ENCODE measurements around the gene EEF2.

EEF2 gene

GRCh38 chr19:4031420-4031819 is 46.2 kb upstream of the EEF2 start:
- no peak for TF ChIP-seq CTCF (IDR thresholded peaks at IDR 0.05)
- Histone ChIP-seq H3K27ac (no peak overlapping the region), H3K4me2 (ENCODE audit: low read length) (no peak overlapping the region), H3K9me3 (ENCODE audit: control insufficient read depth, low read length) (no peaks in the 10 kb centered on the region), H3K27me3 (ENCODE audit: control insufficient read depth, insufficient read depth, low read length) (no peaks in the 10 kb centered on the region), H3K9ac (no peak overlapping the region), H3K4me1 (no peaks in the 10 kb centered on the region), H2AFZ (no peak overlapping the region), H3K36me3 (ENCODE audit: control insufficient read depth, insufficient read depth, low read length) (no peaks in the 10 kb centered on the region), H3K79me2 (peaks cover under 1% of the 10 kb centered on the region), H3K4me3 (ENCODE audit: low read depth, low read length) (no peak overlapping the region)

GRCh38 chr19:4030981-4031380 is 45.7 kb upstream of the EEF2 start:
- H3K9me3 ChIP-seq (ENCODE audit: control insufficient read depth, low read length): no peaks in the 10 kb centered on the region
- no peaks in the 10 kb centered on the region for H3K27me3 ChIP-seq (ENCODE audit: control insufficient read depth, insufficient read depth, low read length)
- no peaks in the 10 kb centered on the region for H3K79me2 ChIP-seq
- no peak overlapping the region for H3K27ac ChIP-seq
- H3K4me2 ChIP-seq (ENCODE audit: low read length): no peak overlapping the region
- no peaks in the 10 kb centered on the region for H3K4me1 ChIP-seq
- TF ChIP-seq CTCF (IDR thresholded peaks at IDR 0.05): no peak
- no peak overlapping the region for H3K9ac ChIP-seq
- no peaks in the 10 kb centered on the region for H3K36me3 ChIP-seq (ENCODE audit: control insufficient read depth, insufficient read depth, low read length)
- no peak overlapping the region for H2AFZ ChIP-seq
- H3K4me3 ChIP-seq (ENCODE audit: low read depth, low read length): no peak overlapping the region

GRCh38 chr19:4030552-4030951 is 45.3 kb upstream of the EEF2 start:
- H3K4me3 ChIP-seq (ENCODE audit: low read depth, low read length): no peak overlapping the region
- H3K27me3 ChIP-seq (ENCODE audit: control insufficient read depth, insufficient read depth, low read length): no peaks in the 10 kb centered on the region
- no peaks in the 10 kb centered on the region for H3K4me1 ChIP-seq
- TF ChIP-seq CTCF (IDR thresholded peaks at IDR 0.05): no peak
- no peak overlapping the region for H3K27ac ChIP-seq
- no peaks in the 10 kb centered on the region for H3K9me3 ChIP-seq (ENCODE audit: control insufficient read depth, low read length)
- H3K79me2 ChIP-seq: no peaks in the 10 kb centered on the region
- no peaks in the 10 kb centered on the region for H3K36me3 ChIP-seq (ENCODE audit: control insufficient read depth, insufficient read depth, low read length)
- H3K4me2 ChIP-seq (ENCODE audit: low read length): no peak overlapping the region
- H2AFZ ChIP-seq: no peak overlapping the region
- H3K9ac ChIP-seq: no peak overlapping the region

- H3K4me1 ChIP-seq: no peaks in the 10 kb centered on the region
- no peak overlapping the region for H3K9ac ChIP-seq
- no peak overlapping the region for H2AFZ ChIP-seq
- H3K36me3 ChIP-seq (ENCODE audit: control insufficient read depth, insufficient read depth, low read length): no peaks in the 10 kb centered on the region
- no peaks in the 10 kb centered on the region for H3K79me2 ChIP-seq
- H3K4me3 ChIP-seq (ENCODE audit: low read depth, low read length): no peak overlapping the region
- no peaks in the 10 kb centered on the region for H3K9me3 ChIP-seq (ENCODE audit: control insufficient read depth, low read length)
- no peak for TF ChIP-seq CTCF (IDR thresholded peaks at IDR 0.05)
- H3K4me2 ChIP-seq (ENCODE audit: low read length): no peak overlapping the region
- no peak overlapping the region for H3K27ac ChIP-seq
- H3K27me3 ChIP-seq (ENCODE audit: control insufficient read depth, insufficient read depth, low read length): no peaks in the 10 kb centered on the region
Measured at GRCh38 chr19:4029247-4029614, 44.0 kb upstream of the EEF2 start.

GRCh38 chr19:4028334-4029246 is 43.3 kb upstream of the EEF2 start:
- Histone ChIP-seq H3K27me3 (ENCODE audit: control insufficient read depth, insufficient read depth, low read length) (no peaks in the 10 kb centered on the region), H3K9ac (no peak overlapping the region), H3K36me3 (ENCODE audit: control insufficient read depth, insufficient read depth, low read length) (no peaks in the 10 kb centered on the region), H3K9me3 (ENCODE audit: control insufficient read depth, low read length) (no peaks in the 10 kb centered on the region), H3K4me3 (ENCODE audit: low read depth, low read length) (no peak overlapping the region), H3K4me2 (ENCODE audit: low read length) (no peak overlapping the region), H2AFZ (no peak overlapping the region), H3K27ac (no peak overlapping the region), H3K4me1 (no peaks in the 10 kb centered on the region), H3K79me2 (no peaks in the 10 kb centered on the region)
- no peak for TF ChIP-seq CTCF (IDR thresholded peaks at IDR 0.05)
